Fibroblast of skin of left quadriceps (primary cell): ENCODE data around the gene CNFN.
"Not testable (repeated sequence)": the region's sequence is repeated elsewhere in the genome, so short reads cannot be mapped to it uniquely, and the experiment has no call there.

ENCODE experiments used
- DNase-seq, 2 experiments: peaks; one replicate each; pipeline ENCODE4 v3.0.0-alpha.2; 2013; ENCODE audit warnings: low read depth in 2 of 2

Gene CNFN

GRCh38 chr19:42351079-42351735 is 38.9 kb downstream of the CNFN start:
- no peak for DNase-seq

DNA sequence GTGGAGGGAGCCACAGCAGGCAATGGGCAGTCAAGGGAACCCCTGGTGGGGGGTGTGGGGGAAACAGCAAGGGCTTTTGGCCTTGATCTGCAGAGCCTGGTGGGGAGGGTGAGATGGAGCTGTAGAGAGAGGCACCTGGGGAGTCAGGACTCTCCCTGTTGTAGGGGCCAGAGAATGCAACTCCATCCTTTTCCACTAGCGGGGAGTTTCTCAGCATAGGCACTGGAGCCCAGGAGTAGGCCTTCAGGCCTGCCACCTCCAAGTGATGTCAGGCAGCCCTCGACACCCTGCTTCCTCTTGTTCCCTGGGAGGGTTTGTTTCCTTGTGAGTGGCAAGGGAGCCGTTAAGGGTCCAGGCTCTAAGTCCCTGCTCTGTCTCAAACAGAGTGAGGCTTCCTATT is 39.7 kb downstream of the CNFN start:
- no peak for DNase-seq

GRCh38 chr19:42349378-42350107 is 40.6 kb downstream of the CNFN start:
- no peak for DNase-seq

DNA sequence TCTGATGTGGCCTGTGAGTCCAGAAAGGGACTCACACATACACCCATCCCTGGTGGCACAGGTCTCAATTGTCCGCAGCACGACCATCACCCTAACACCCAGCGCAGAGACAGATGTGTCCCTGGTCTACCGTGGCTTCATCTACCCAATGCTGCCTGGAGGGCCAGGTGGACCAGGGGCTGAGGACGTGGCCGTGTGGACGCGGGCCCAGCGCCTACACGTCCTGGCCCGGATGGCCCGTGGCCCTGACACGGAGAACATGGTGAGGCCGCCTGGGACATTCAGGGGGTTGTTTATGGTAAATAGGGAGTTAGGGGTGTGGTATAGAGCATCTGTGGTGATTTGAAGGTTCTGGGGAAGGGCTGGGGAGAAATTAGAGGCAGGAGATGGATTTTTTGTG is 41.9 kb downstream of the CNFN start:
- DNase-seq: no peak

DNA sequence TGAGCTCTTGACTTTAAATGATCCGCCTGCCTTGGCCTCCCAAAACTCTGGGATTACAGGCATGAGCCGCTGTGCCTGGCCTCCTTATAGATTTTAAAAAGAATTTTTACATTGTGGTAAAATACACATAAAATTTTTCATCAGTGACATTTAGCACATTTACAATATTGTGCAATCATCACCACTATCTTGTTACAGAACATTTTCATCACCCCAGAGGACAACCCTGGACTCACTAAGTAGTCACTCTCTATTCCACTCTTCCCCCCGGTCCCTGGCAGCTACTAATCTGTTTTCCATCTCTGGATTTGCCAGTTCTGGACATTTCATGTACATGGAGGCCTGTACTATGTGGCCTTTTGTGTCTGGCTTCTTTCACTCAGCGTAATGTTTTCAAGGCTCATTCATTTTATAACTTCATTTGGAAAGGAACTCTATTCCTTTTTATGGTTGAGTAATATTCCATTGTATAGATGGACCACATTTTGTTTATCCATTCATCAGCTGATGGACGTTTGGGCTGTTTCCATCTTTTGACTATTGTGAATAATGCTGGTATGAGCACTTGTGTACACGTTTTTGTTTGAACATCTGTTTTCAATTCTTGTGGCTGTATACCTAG is 44.8 kb downstream of the CNFN start:
- peak; percentile 17 to 28 for DNase-seq

DNA sequence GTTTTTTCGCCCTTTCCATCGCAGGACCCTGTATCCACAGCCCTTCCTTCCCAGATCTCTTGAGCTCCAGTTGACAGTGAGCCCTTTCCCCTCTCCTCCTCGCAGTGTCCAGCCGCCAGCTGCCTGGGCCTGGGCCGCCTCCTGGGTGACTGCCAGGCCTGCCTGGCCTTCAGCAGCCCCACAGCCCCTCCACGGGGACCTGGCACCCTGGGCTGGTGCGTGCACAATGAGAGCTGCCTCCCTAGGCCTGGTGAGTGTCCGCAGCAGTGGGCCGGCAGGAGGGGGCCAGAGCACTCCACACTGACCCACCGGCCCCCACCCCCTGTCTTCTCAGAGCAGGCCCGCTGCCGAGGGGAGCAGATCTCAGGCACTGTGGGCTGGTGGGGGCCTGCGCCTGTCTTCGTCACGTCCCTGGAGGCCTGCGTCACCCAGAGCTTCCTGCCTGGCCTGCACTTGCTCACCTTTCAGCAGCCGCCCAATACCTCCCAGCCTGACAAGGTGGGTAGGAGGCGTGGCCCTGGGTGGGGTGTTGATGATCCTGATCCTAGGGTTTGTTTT is 45.7 kb downstream of the CNFN start:
- no peak for DNase-seq

DNA sequence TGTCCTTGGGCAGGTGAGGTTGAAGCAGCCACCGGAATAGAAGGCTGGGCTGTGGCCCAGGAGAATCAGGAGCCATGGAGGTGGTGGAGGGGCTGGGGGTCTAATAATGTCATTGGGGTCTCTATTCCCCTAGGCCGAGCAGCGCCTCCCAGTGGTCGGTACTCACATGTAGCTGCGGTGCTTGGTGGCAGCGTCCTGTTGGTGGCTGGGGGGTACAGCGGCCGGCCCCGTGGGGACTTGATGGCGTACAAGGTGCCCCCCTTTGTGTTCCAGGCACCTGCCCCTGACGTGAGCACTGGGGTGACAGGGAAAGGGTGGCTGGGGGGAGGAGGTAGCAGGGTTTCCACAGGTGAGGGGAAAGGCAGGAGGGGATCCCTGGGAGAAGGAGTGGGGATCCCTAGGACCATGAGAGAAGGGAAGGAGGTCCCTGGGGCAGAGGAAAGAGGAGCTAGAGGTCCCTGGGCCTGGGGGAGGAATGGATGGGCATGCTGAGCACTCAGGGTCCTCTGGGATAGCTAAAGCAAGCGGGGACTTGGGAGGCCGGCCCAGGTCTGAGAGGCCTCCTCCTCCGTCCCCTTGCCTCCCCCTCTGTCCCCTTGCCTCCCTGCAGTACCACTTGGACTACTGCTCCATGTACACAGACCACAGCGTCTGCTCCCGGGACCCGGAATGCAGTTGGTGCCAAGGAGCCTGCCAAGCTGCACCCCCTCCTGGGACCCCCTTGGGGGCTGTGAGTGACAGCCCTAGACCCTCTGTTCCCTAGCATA is 46.6 kb downstream of the CNFN start:
- no peak for DNase-seq

- DNase-seq: not testable (repeated sequence)
Measured at GRCh38 chr19:42339922-42340321, 50.2 kb downstream of the CNFN start.

DNA sequence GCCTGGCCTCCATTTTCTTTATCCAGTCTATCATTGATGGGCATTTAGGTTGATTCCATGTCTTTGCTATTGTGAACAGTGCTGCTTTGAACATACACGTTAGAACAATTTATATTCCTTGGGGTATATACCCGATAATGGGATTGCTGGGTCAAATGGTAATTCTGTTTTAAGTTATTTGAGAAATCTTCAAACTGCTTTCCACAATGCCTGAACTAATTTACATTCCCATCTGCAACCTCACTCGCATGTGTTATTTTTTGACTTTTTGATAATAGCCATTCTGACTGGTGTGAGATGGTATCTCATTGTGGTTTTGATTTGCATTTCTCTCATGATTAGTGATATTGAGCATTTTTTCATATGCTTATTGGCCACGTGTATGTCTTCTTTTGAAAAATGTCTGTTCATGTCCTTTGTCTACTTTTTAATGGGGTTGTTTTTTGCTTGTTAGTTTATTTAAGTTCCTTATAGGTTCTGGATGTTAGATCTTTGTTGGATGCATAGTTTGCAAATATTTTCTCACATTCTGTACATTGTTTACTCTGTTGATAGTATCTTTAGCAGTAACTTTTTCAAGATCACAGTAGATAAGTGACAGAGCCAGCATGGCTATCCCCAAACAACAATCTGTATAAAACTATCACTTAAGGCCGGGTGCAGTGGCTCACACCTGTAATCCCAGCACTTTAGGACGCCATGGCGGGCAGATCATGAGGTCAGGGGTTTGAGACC is 50.8 kb downstream of the CNFN start:
- not testable (repeated sequence) for DNase-seq
